ENCODE measurements around the gene CACNG4.

The CACNG4 gene

GRCh38 chr17:66983414-66984021 is 19.0 kb downstream of the CACNG4 start:
- ATAC-seq, result no peak
- no peak overlapping the region for H3K4me3 Mint-ChIP-seq

DNA sequence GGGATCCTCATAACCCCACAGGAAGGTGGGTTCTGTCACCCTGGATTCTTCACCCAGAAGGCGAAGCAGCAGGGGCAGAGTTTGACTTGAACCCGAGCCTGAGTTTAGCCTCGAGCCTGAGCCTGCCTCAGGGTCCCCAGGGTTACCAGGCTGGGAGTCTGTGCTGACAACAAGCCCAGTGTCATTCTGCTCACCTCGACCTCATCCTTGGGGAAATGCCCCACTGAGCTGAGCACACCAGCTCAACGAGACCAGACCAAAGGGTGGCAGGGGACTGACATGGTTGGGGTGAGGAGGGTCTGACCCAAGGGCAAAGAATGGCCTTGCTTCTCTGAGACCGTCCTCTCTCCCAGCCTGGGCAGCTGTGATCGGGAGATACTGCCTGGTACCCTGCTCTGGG is 20.2 kb downstream of the CACNG4 start:
- Mint-ChIP-seq H3K9me3 (no peaks in the 10 kb centered on the region), H3K4me1 (no peaks in the 10 kb centered on the region), H3K36me3 (no peaks in the 10 kb centered on the region), H3K27me3 (peaks cover 27% of the 10 kb centered on the region), H3K27ac (no peak overlapping the region), H3K4me3 (no peak overlapping the region)
- no peak for ATAC-seq

More at GRCh38 chr17:66983414-66984021, 19.0 kb downstream of the CACNG4 start:
- H3K9me3 Mint-ChIP-seq, result no peaks in the 10 kb centered on the region
- no peak overlapping the region for H3K27ac Mint-ChIP-seq
- H3K4me1 Mint-ChIP-seq, result no peaks in the 10 kb centered on the region
- peaks cover 37% of the 10 kb centered on the region for H3K27me3 Mint-ChIP-seq
- H3K36me3 Mint-ChIP-seq, result no peaks in the 10 kb centered on the region

GRCh38 chr17:66985338-66986237 is 21.1 kb downstream of the CACNG4 start:
- no peak for ATAC-seq
- Mint-ChIP-seq H3K9me3 (no peaks in the 10 kb centered on the region), H3K4me3 (no peak overlapping the region), H3K27ac (no peak overlapping the region), H3K36me3 (no peaks in the 10 kb centered on the region), H3K4me1 (no peaks in the 10 kb centered on the region), H3K27me3 (peaks cover 27% of the 10 kb centered on the region)

DNA sequence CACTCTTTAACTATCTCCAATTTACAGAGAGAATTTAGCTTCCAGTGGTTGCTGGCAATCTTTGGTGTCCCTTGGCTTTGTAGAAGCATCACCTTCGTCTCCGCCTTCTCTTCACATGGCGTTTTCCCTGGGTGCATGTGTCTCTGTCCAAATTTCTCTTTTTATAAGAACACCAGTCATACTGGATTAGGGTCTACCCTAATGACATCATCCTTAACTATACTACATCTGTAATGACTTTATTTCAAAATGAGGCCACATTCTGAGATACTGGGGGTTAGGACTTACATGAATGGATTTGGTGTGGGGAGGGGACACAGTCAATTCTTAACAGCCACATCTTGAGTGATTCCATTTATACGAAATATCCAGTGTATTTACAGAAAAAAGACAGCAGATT is 22.2 kb downstream of the CACNG4 start:
- Mint-ChIP-seq H3K4me3 (no peak overlapping the region), H3K36me3 (no peaks in the 10 kb centered on the region), H3K27me3 (peaks cover 32% of the 10 kb centered on the region), H3K4me1 (no peaks in the 10 kb centered on the region), H3K27ac (no peak overlapping the region), H3K9me3 (no peaks in the 10 kb centered on the region)
- ATAC-seq, result no peak

DNA sequence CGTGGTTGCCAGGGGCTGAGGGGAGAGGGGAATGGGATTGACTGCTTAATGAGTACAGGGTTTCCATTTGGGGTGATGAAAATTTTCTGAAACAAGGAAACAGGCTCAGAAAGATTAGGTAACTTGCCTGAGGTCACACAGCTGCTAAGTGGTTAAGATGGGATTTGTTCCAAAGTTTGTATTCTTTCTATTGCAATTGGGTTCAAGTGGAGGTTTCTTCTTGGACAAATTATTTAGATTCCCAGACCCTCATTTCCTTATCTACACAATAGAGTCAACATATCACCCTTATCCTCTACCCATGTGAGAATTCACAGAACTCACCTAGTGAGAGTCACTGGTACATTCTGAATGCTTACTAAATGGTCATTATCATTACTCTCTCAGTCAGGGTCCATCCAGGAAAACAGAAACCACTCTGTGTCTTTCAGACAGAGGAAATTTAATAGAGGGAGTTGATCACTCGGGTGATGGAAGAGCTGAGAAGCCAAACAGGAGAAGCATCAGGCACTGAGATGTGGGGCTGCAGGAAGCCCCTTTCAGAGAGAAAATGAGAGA is 22.6 kb downstream of the CACNG4 start:
- ATAC-seq, result no peak
- no peaks in the 10 kb centered on the region for H3K36me3 Mint-ChIP-seq
- H3K27ac Mint-ChIP-seq, result no peak overlapping the region
- H3K4me3 Mint-ChIP-seq, result no peak overlapping the region
- H3K27me3 Mint-ChIP-seq, result peaks cover 37% of the 10 kb centered on the region
- no peaks in the 10 kb centered on the region for H3K9me3 Mint-ChIP-seq
- H3K4me1 Mint-ChIP-seq, result no peaks in the 10 kb centered on the region

DNA sequence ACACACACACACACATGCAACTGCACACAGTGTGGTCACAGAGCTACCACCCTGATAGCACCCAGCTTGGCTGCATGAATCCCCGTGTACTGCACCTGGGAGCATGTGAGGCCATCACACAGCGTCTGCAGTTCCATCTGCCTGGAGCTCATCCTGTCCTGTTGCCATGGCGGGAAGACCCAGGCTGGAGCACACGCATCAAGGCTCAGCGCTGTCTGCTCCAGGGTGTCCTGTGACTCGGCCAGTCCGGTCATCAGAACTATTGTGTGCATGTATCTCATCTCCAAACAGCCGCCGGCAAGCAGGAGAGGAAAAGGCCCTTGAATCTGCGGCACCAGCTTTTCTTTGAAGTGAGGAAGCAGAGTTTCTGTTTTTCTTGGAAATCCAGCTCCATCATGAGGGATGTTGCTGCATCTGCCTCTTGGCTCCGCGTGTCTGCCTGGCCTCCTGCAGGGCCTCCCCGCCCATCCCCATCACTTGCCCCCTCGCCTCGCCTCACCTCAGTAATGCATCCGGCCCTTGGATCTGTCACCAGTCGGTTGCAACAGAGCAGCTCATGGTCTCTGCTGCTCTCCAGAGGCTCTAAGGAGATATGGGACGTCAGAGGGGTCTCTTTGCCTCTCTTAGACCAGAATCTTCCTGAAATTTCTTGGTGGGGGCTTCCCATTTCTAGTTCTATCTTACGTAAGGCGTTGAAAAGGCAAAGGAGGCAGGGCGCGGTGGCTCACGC is 23.7 kb downstream of the CACNG4 start:
- Mint-ChIP-seq H3K27ac (no peak overlapping the region), H3K9me3 (no peaks in the 10 kb centered on the region), H3K36me3 (no peaks in the 10 kb centered on the region), H3K27me3 (peaks cover 43% of the 10 kb centered on the region), H3K4me3 (no peak overlapping the region), H3K4me1 (no peaks in the 10 kb centered on the region)
- ATAC-seq, result no peak

- H3K4me1 Mint-ChIP-seq, result no peaks in the 10 kb centered on the region
- H3K27me3 Mint-ChIP-seq, result peaks cover 43% of the 10 kb centered on the region
- no peak for ATAC-seq
- H3K27ac Mint-ChIP-seq, result no peak overlapping the region
- H3K36me3 Mint-ChIP-seq, result no peaks in the 10 kb centered on the region
- no peak overlapping the region for H3K4me3 Mint-ChIP-seq
- H3K9me3 Mint-ChIP-seq, result no peaks in the 10 kb centered on the region
Observed at GRCh38 chr17:66989076-66989475, 24.6 kb downstream of the CACNG4 start.

DNA sequence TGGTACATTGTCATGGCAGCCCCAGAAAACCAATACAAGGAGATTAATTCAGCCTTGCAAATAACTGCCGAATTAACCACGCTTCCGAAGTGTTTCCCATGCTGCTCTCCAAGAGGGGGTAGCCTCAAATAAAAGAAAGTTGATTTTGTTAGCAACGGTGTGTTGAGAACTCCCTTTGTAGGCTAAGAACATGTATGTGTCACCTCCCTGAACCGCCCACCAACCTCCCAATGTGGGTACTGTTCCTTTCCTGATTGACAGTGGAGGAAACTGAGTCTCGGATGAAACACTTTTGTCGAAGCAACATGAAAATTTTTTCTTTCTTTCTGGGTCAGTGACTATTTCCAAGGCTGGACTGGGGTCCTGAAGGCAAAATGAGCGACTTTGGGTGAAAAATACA is 25.1 kb downstream of the CACNG4 start:
- Mint-ChIP-seq H3K4me3 (no peak overlapping the region), H3K36me3 (no peaks in the 10 kb centered on the region), H3K27ac (no peak overlapping the region), H3K27me3 (peaks cover 43% of the 10 kb centered on the region), H3K9me3 (no peaks in the 10 kb centered on the region), H3K4me1 (no peaks in the 10 kb centered on the region)
- ATAC-seq, result no peak

GRCh38 chr17:66990047-66990446 is 25.5 kb downstream of the CACNG4 start:
- peaks cover 45% of the 10 kb centered on the region for H3K27me3 Mint-ChIP-seq

DNA sequence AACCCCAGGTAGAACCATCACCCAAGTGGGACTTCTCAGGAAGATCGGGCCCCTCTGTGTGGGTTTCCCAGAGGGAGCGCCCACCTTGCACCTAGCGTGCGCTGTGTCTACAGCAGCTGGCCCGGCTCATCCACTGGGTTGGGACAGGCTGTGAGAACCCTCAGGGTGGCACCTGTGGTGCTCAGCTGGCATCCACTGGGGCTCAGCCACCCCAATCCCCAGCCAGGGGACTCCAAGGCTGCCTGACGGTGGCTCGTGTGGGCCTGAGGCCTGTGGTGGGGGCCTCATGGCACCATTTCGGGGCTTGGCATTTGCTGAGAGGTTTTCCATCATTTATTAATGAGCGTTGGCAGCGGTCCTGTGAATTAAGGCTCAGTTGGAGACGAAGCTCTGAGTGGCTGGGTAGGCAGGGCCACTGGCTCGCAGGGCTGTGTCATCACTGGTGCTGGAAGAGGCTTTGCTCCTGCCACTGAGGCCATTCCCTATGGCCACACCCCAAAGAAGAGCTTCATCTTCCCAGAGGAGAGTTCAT is 28.5 kb downstream of the CACNG4 start:
- ATAC-seq, result no peak
- Mint-ChIP-seq H3K4me1 (no peaks in the 10 kb centered on the region), H3K9me3 (no peaks in the 10 kb centered on the region), H3K36me3 (no peaks in the 10 kb centered on the region), H3K27ac (no peak overlapping the region), H3K4me3 (no peak overlapping the region), H3K27me3 (peaks cover 35% of the 10 kb centered on the region)

More at GRCh38 chr17:66990047-66990446, 25.5 kb downstream of the CACNG4 start:
- Mint-ChIP-seq H3K27ac (no peak overlapping the region), H3K36me3 (no peaks in the 10 kb centered on the region), H3K4me3 (no peak overlapping the region), H3K9me3 (no peaks in the 10 kb centered on the region), H3K4me1 (no peaks in the 10 kb centered on the region)
- ATAC-seq, result no peak

GRCh38 chr17:66994361-66994760 is 29.9 kb downstream of the CACNG4 start:
- no peaks in the 10 kb centered on the region for H3K9me3 Mint-ChIP-seq
- H3K4me3 Mint-ChIP-seq, result no peak overlapping the region
- no peaks in the 10 kb centered on the region for H3K36me3 Mint-ChIP-seq
- no peaks in the 10 kb centered on the region for H3K4me1 Mint-ChIP-seq
- no peak overlapping the region for H3K27ac Mint-ChIP-seq
- no peak for ATAC-seq
- peaks cover 35% of the 10 kb centered on the region for H3K27me3 Mint-ChIP-seq

- ATAC-seq, result no peak
- H3K27ac Mint-ChIP-seq, result no peak overlapping the region
- no peaks in the 10 kb centered on the region for H3K9me3 Mint-ChIP-seq
- no peak overlapping the region for H3K4me3 Mint-ChIP-seq
- H3K36me3 Mint-ChIP-seq, result no peaks in the 10 kb centered on the region
- no peaks in the 10 kb centered on the region for H3K4me1 Mint-ChIP-seq
- peaks cover 35% of the 10 kb centered on the region for H3K27me3 Mint-ChIP-seq
Observed at GRCh38 chr17:66994930-66995535, 30.5 kb downstream of the CACNG4 start.

- no peaks in the 10 kb centered on the region for H3K4me1 Mint-ChIP-seq
- H3K4me3 Mint-ChIP-seq, result no peak overlapping the region
- no peak overlapping the region for H3K27ac Mint-ChIP-seq
- no peaks in the 10 kb centered on the region for H3K36me3 Mint-ChIP-seq
- no peak for ATAC-seq
- peaks cover 35% of the 10 kb centered on the region for H3K27me3 Mint-ChIP-seq
- H3K9me3 Mint-ChIP-seq, result peaks cover under 1% of the 10 kb centered on the region
Observed at GRCh38 chr17:66995944-66996343, 31.4 kb downstream of the CACNG4 start.

- no peaks in the 10 kb centered on the region for H3K36me3 Mint-ChIP-seq
- H3K4me3 Mint-ChIP-seq, result no peak overlapping the region
- no peaks in the 10 kb centered on the region for H3K4me1 Mint-ChIP-seq
- ATAC-seq, result no peak
- no peak overlapping the region for H3K27ac Mint-ChIP-seq
- H3K27me3 Mint-ChIP-seq, result peaks cover 26% of the 10 kb centered on the region
- H3K9me3 Mint-ChIP-seq, result peaks cover 8% of the 10 kb centered on the region
Observed at GRCh38 chr17:66996926-66997325, 32.4 kb downstream of the CACNG4 start.

- peaks cover 27% of the 10 kb centered on the region for H3K27me3 Mint-ChIP-seq
- ATAC-seq, result no peak
- H3K4me1 Mint-ChIP-seq, result no peaks in the 10 kb centered on the region
- H3K9me3 Mint-ChIP-seq, result peaks cover 13% of the 10 kb centered on the region
- H3K27ac Mint-ChIP-seq, result no peak overlapping the region
- no peaks in the 10 kb centered on the region for H3K36me3 Mint-ChIP-seq
- H3K4me3 Mint-ChIP-seq, result no peak overlapping the region
Observed at GRCh38 chr17:67003231-67003630, 38.7 kb downstream of the CACNG4 start.
